KBM-7 (cell line): ENCODE measurements around the gene GTPBP3.
"Not testable (repeated sequence)": the region's sequence is repeated elsewhere in the genome, so short reads cannot be mapped to it uniquely, and the experiment has no call there.

Experiments
- DNase-seq: peaks from one replicate; pipeline ENCODE4 v3.0.0-alpha.2; 2015
- in situ Hi-C: fragments of 300-500 bp; cut with MboI; formaldehyde crosslinking; loops from 2 replicates; pipeline ENCODE4 v1.14.3; 2020; ENCODE audit warnings: low sequenced_read_pairs, low pct_unique_long_range_greater_than_20kb, mixed read lengths

GTPBP3 gene

GRCh38 chr19:17363852-17364605, 26.7 kb downstream of the GTPBP3 start:
- in situ Hi-C loops, DNase-seq: not testable (repeated sequence)

DNA sequence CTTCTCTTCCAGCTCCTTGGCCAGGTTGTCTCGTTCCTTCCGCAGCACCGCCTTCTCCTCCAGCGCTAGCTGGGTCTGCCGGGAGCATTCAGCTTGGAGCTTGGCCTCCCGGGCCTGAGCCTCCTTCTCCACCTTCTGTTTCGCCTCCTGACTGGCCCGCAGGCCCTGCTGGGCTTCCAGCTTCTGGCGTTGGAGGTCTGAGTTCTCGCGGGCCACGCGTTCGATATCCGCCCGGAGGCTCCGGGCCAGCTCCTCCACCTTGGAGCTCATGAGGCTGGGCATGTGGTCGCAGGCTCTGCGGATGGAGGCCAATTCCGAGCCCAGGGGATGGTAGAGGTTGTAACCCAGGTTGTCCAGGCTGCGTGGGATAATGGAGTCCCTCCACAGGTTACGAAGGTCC, 28.0 kb downstream of the GTPBP3 start:
- no peak for DNase-seq
- in situ Hi-C loops = no loop called here

- DNase-seq = peak; percentile 83
These were observed 32.8 kb downstream of the GTPBP3 start for GRCh38 chr19:17370026-17370587.

GRCh38 chr19:17376935-17377600, 39.7 kb downstream of the GTPBP3 start, which contains the start of gene PLVAP:
Gene PLVAP, minus strand, starts transcription at chr19:17377342. Its CDS starts 54 bp downstream, at chr19:17377288.
- in situ Hi-C loops = no loop called here

More at GRCh38 chr19:17370026-17370587, 32.8 kb downstream of the GTPBP3 start:
- in situ Hi-C loops = no loop called here

DNA sequence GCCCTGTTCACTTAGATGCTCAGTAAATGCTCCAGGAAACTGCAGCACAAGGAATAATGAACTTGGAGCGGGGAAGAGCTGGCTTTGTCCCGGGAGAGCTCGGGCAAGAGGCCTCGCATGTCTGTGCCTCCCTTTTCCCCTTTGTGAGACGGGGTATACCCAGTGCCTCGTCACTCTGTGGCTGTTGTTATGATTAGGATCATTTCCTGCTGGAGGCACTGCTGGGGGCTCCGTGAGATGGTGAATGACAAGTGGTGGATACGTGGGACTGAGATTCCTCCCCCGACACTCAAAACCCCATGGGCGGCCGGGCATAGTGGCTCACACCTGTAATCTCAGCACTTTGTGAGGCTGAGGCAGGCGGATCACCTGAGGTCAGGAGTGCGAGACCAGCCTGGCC, 40.9 kb downstream of the GTPBP3 start:
- no peak for DNase-seq
- in situ Hi-C loops = no loop called here

More at GRCh38 chr19:17376935-17377600, 39.7 kb downstream of the GTPBP3 start, which contains the start of gene PLVAP:
- DNase-seq = peak; percentile 54

- in situ Hi-C loops = no loop called here
- peak; percentile 77 for DNase-seq
These were observed 41.9 kb downstream of the GTPBP3 start for GRCh38 chr19:17379221-17379631.

DNA sequence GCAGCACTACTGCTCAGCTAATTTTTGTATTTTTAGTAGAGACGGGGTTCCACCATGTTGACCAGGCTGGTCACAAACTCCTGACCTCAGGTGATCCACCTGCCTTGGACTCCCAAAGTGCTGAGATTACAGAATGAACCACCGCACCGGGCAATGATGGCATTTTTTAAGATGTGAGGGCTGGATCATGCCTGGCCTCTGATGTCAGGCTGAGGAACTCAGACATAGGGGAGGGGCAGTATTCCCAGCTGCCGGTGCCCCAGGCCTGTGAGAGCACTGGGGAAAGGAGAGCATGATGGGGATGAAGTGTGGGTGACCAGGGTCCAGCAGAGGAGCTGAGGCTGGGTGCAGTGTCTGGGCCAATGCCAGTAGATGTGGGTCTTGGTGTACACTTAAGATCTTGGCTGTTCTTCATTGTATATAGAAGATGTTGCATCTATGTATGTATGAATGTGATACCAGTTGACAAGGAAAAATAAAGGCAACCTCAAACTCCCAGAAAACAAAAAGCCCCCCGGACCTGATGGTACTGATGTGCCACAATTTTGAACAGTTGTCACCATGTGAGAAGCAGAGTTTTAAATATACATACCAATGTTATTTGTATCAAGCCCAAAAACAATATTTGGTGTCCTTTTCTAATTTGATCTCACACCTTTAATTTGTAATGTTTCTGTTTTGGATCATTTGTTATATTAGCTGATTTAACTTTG, 43.2 kb downstream of the GTPBP3 start:
- in situ Hi-C loops = no loop called here
- DNase-seq = no peak

DNA sequence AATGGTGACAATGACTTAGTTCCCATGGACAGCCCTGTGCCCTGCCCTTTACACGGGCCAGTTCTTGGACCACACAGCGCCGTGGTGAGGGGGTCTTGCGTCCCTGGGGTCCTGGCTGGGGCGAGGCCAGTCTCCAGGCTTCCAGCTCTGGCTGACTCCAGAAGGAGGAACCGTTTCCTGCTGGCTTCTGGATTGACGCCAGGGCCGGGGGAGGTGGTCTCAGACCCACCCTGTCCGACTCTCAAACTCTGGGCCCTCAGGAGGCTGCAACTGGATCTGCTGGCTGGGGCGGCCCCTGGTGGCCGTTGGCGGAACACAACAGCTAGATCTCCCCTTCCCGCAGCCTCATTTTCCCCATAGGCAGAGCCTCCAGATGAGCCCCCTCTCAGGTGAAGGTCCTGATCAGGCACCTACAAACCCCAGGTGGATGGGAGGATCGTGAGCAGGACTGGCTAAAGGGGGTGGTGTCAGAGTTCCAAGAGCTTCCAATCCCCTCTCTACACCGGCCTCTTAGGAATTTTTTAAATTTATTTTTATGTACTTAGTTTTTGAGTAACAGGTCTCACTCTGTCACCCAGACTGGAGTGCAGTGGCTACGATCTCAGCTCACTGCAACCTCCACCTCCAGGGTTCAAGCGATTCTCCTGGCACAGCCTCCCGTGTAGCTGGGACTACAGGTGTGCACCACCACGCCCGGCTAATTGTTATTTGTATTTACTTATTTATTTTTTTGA, 48.7 kb downstream of the GTPBP3 start:
- DNase-seq = peak; percentile 81

DNA sequence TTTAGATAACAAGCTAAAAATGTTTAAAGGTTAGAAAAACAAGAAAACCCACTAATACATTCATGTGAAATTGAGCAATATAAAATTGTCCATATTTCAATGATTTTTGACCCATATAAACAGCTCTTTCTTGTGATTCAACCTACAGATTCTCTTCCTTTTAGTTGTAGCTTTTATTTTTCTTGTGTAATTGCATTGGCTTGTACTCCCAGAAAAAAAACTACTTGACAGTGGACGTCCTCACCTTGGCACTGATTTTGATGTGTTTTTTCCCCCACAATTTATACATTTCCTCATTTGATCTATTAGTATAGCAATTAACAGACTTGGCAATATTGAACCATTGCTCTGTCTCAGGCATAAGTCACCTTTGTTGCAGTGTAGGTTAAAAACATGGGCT, 51.9 kb downstream of the GTPBP3 start:
- DNase-seq = no peak
- in situ Hi-C loops = no loop called here

More for the DNA sequence above, 48.7 kb downstream of the GTPBP3 start:
- in situ Hi-C loops = no loop called here

GRCh38 chr19:17389957-17390664, 52.8 kb downstream of the GTPBP3 start:
- no peak for DNase-seq
- in situ Hi-C loops = no loop called here

- DNase-seq = peak; percentile 91
- in situ Hi-C loops = no loop called here
These were observed 53.5 kb downstream of the GTPBP3 start for GRCh38 chr19:17390665-17391370.

- peak; percentile 83 for DNase-seq
- in situ Hi-C loops = no loop called here
These were observed 54.2 kb downstream of the GTPBP3 start for GRCh38 chr19:17391371-17392151.
